Esophagus (tissue), 2 donors: ENCODE data around the gene MRPL11. TPM values are rescaled to one million over a fixed set of nuclear protein-coding genes. Genes with fewer than 3 reads are reported as not detected.

Experiments
- H3K27ac ChIP-seq, 2 donors: one replicate each; pipeline ENCODE4 v1.5.1; 2013; ENCODE audit warnings: low read depth in 2 of 2, mild to moderate bottlenecking in 2 of 2, inconsistent platforms in 1 of 2, low read length in 1 of 2, moderate library complexity in 1 of 2
- H3K27me3 ChIP-seq, 2 donors: one replicate each; pipeline ENCODE4 v1.6.1; 2013; ENCODE audit warnings: low read length in 2 of 2, control low read depth in 1 of 2, mild to moderate bottlenecking in 1 of 2; ENCODE audit not compliant: insufficient read depth in 2 of 2, control insufficient read depth in 1 of 2
- H3K36me3 ChIP-seq, 2 donors: one replicate each; pipeline ENCODE4 v1.6.1; 2013; ENCODE audit warnings: low read length in 1 of 2; ENCODE audit not compliant: control insufficient read depth in 2 of 2, insufficient read depth in 2 of 2
- H3K4me1 ChIP-seq, 2 donors: one replicate each; pipeline ENCODE4 v1.6.1; 2013; ENCODE audit warnings: low read length in 1 of 2; ENCODE audit not compliant: control insufficient read depth in 2 of 2, insufficient read depth in 2 of 2
- H3K4me3 ChIP-seq, 2 donors: one replicate each; pipeline ENCODE4 v1.5.1; 2013; ENCODE audit warnings: low read length in 2 of 2, mild to moderate bottlenecking in 2 of 2, low read depth in 1 of 2, moderate library complexity in 1 of 2
- H3K9me3 ChIP-seq, 2 donors: one replicate each; pipeline ENCODE4 v1.6.1; 2013; ENCODE audit warnings: mild to moderate bottlenecking in 2 of 2, low read depth in 1 of 2, low read length in 1 of 2, moderate library complexity in 1 of 2; ENCODE audit not compliant: control insufficient read depth in 2 of 2, insufficient read depth in 1 of 2
- WGBS, 2 donors: extraction: QIAGEN DNeasy Blood & Tissue Kit; methylation state at CpG; one replicate each; pipeline ENCODE4 v1.1.7; 2013; 5-methylcytosine and 5-hydroxymethylcytosine counted together
- polyA plus RNA-seq, 2 donors: library from polyadenylated mRNA; stranded (reverse); fragments of 200-250 nt; gene quantifications; one replicate each; pipeline ENCODE4 v1.2.3, GENCODE V29; 2013
- donor health status: healthy with polysubstance abuse.
- donor health status: Bipolar disorder and iron deficiency.

The MRPL11 gene
- polyA plus RNA-seq, 2 donors = 27.2 to 51.1 TPM

GRCh38 chr11:66476173-66476840 is 37.7 kb upstream of the MRPL11 start:
- Histone ChIP-seq H3K27me3 (no peaks in the 10 kb centered on the region), H3K4me1 (peaks cover 0 to 5% of the 10 kb centered on the region in 2 donors), H3K4me3 (no peak overlapping the region), H3K9me3 (no peaks in the 10 kb centered on the region), H3K36me3 (peaks cover 0 to 17% of the 10 kb centered on the region in 2 donors), H3K27ac (no peak overlapping the region)
- WGBS, 2 donors = 82 to 83% methylated on average over 10 of the region's 10 CpGs

GRCh38 chr11:66475349-66476172 is 36.9 kb upstream of the MRPL11 start:
- Histone ChIP-seq H3K4me1 (peaks cover 0 to 5% of the 10 kb centered on the region in 2 donors), H3K36me3 (peaks cover 0 to 19% of the 10 kb centered on the region in 2 donors)
- WGBS, 2 donors = 93 to 95% methylated on average over 38 to 44 of the region's 44 CpGs

GRCh38 chr11:66473608-66474515 is 35.2 kb upstream of the MRPL11 start:
- WGBS, 2 donors = 75 to 85% methylated on average over 20 of the region's 20 CpGs
- no peaks in the 10 kb centered on the region for H3K9me3 ChIP-seq
- H3K4me3 ChIP-seq = no peak overlapping the region
- peaks cover 0 to 21% of the 10 kb centered on the region in 2 donors for H3K36me3 ChIP-seq
- H3K27ac ChIP-seq = no peak overlapping the region
- no peaks in the 10 kb centered on the region for H3K27me3 ChIP-seq
- peaks cover 0 to 5% of the 10 kb centered on the region in 2 donors for H3K4me1 ChIP-seq

More at GRCh38 chr11:66475349-66476172, 36.9 kb upstream of the MRPL11 start:
- Histone ChIP-seq H3K27me3 (no peaks in the 10 kb centered on the region), H3K27ac (no peak overlapping the region), H3K4me3 (no peak overlapping the region), H3K9me3 (no peaks in the 10 kb centered on the region)

GRCh38 chr11:66473167-66473566 is 34.5 kb upstream of the MRPL11 start:
- Histone ChIP-seq H3K27ac (no peak overlapping the region), H3K4me1 (peaks cover 0 to 5% of the 10 kb centered on the region in 2 donors), H3K27me3 (no peaks in the 10 kb centered on the region), H3K36me3 (peaks cover 0 to 21% of the 10 kb centered on the region in 2 donors), H3K4me3 (no peak overlapping the region), H3K9me3 (no peaks in the 10 kb centered on the region)
- 89 to 91% methylated on average over 11 of the region's 11 CpGs for WGBS, 2 donors

GRCh38 chr11:66472054-66472453 is 33.4 kb upstream of the MRPL11 start:
- Histone ChIP-seq H3K36me3 (peaks cover 0 to 21% of the 10 kb centered on the region in 2 donors), H3K4me3 (no peak overlapping the region), H3K9me3 (no peaks in the 10 kb centered on the region), H3K27me3 (no peaks in the 10 kb centered on the region), H3K4me1 (peaks cover 0 to 5% of the 10 kb centered on the region in 2 donors), H3K27ac (no peak overlapping the region)
- 89 to 92% methylated on average over 9 of the region's 9 CpGs for WGBS, 2 donors

GRCh38 chr11:66471142-66471541 is 32.5 kb upstream of the MRPL11 start:
- no peaks in the 10 kb centered on the region for H3K9me3 ChIP-seq
- H3K4me1 ChIP-seq = peaks cover 2 to 5% of the 10 kb centered on the region in 2 donors
- H3K4me3 ChIP-seq = no peak overlapping the region
- peaks cover 0 to 19% of the 10 kb centered on the region in 2 donors for H3K36me3 ChIP-seq
- 95% methylated on average over 16 of the region's 16 CpGs for WGBS, 2 donors
- H3K27me3 ChIP-seq = no peaks in the 10 kb centered on the region
- no peak overlapping the region for H3K27ac ChIP-seq

GRCh38 chr11:66470015-66470414 is 31.4 kb upstream of the MRPL11 start:
- Histone ChIP-seq H3K9me3 (no peaks in the 10 kb centered on the region), H3K4me1 (peaks cover 3 to 5% of the 10 kb centered on the region in 2 donors), H3K27ac (no peak overlapping the region), H3K27me3 (no peaks in the 10 kb centered on the region), H3K36me3 (peaks cover 0 to 14% of the 10 kb centered on the region in 2 donors), H3K4me3 (no peak overlapping the region)
- WGBS, 2 donors = 87 to 90% methylated on average over 3 of the region's 3 CpGs

- no peak overlapping the region for H3K4me3 ChIP-seq
- H3K36me3 ChIP-seq = peaks cover 0 to 13% of the 10 kb centered on the region in 2 donors
- no peaks in the 10 kb centered on the region for H3K9me3 ChIP-seq
- H3K27ac ChIP-seq = no peak overlapping the region
- 90 to 100% methylated on average over 1 of the region's 1 CpG for WGBS, 2 donors
- H3K4me1 ChIP-seq = peaks cover 3 to 5% of the 10 kb centered on the region in 2 donors
- no peaks in the 10 kb centered on the region for H3K27me3 ChIP-seq
Measured at GRCh38 chr11:66469441-66469840, 30.8 kb upstream of the MRPL11 start.

- Histone ChIP-seq H3K4me3 (no peak overlapping the region), H3K36me3 (peaks cover 0 to 13% of the 10 kb centered on the region in 2 donors)
- WGBS, 2 donors = 84 to 93% methylated on average over 6 of the region's 6 CpGs
Measured at GRCh38 chr11:66468691-66469090, 30.0 kb upstream of the MRPL11 start.

More at GRCh38 chr11:66468691-66469090, 30.0 kb upstream of the MRPL11 start:
- H3K27me3 ChIP-seq = no peaks in the 10 kb centered on the region
- peaks cover 3% of the 10 kb centered on the region in 2 donors for H3K4me1 ChIP-seq
- no peak overlapping the region for H3K27ac ChIP-seq
- no peaks in the 10 kb centered on the region for H3K9me3 ChIP-seq
